OCI-LY1 (cell line): Measurements from ENCODE around the gene HPS3.

Source experiments
- H2AFZ ChIP-seq: fragments of 200-600 bp; sonication (generic), shearing (Covaris generic); 2 replicates; pipeline ENCODE4 v1.6.0; 2014; ENCODE audit warnings: antibody characterized with exemption, mild to moderate bottlenecking, low read length
- H3F3A ChIP-seq: fragments of 200-600 bp; sonication (generic), shearing (Covaris generic); 2 replicates; pipeline ENCODE4 v1.6.0; 2014; ENCODE audit warnings: mild to moderate bottlenecking, antibody characterized with exemption, low read length, moderate library complexity; ENCODE audit not compliant: insufficient read depth
- H3K27ac ChIP-seq: fragments of 200-600 bp; sonication (generic); 2 replicates; pipeline ENCODE4 v1.5.1; 2014; ENCODE audit warnings: low read length, mixed run types, mild to moderate bottlenecking, low read depth; ENCODE audit not compliant: poor library complexity, severe bottlenecking
- H3K27me3 ChIP-seq: fragments of 200-600 bp; sonication (generic); 2 replicates; pipeline ENCODE4 v1.6.0; 2014; ENCODE audit warnings: antibody characterized with exemption, mild to moderate bottlenecking, low read length, moderate library complexity; ENCODE audit not compliant: insufficient read depth
- H3K36me3 ChIP-seq: fragments of 200-600 bp; sonication (generic); 2 replicates; pipeline ENCODE4 v1.6.1; 2014; ENCODE audit warnings: mild to moderate bottlenecking, antibody characterized with exemption, low read length, moderate library complexity, mixed read lengths; ENCODE audit not compliant: insufficient read depth
- H3K4me1 ChIP-seq: fragments of 200-600 bp; sonication (generic); 2 replicates; pipeline ENCODE4 v1.5.1; 2014; ENCODE audit warnings: mild to moderate bottlenecking, low read length, moderate library complexity; ENCODE audit not compliant: insufficient read depth, severe bottlenecking
- H3K4me2 ChIP-seq: fragments of 200-600 bp; sonication (generic), shearing (Covaris generic); 2 replicates; pipeline ENCODE4 v1.6.1; 2014; ENCODE audit warnings: low read length
- H3K4me3 ChIP-seq: fragments of 200-600 bp; sonication (generic); 2 replicates; pipeline ENCODE4 v1.5.1; 2014; ENCODE audit warnings: low read length, low read depth, mild to moderate bottlenecking, mixed read lengths; ENCODE audit not compliant: poor library complexity, severe bottlenecking
- H3K79me2 ChIP-seq: fragments of 200-600 bp; shearing (Covaris generic); 2 replicates; pipeline ENCODE4 v1.6.1; 2016; ENCODE audit warnings: mixed run types, low read length, mixed read lengths; ENCODE audit not compliant: insufficient read depth
- H3K9ac ChIP-seq: fragments of 200-600 bp; sonication (generic), shearing (Covaris generic); 2 replicates; pipeline ENCODE4 v1.6.1; 2014; ENCODE audit warnings: mild to moderate bottlenecking, low read length, mixed read lengths
- H3K9me2 ChIP-seq: fragments of 200-600 bp; sonication (generic), shearing (Covaris generic); 2 replicates; pipeline ENCODE4 v1.6.1; 2014; ENCODE audit warnings: low read depth, mild to moderate bottlenecking, low read length, mixed read lengths
- H3K9me3 ChIP-seq: fragments of 200-600 bp; shearing (Covaris generic); 2 replicates; pipeline ENCODE4 v1.6.1; 2014; ENCODE audit warnings: low read length, mixed read lengths
- H4K20me1 ChIP-seq: fragments of 200-600 bp; sonication (generic), shearing (Covaris generic); 2 replicates; pipeline ENCODE4 v1.6.0; 2016; ENCODE audit warnings: mild to moderate bottlenecking, low read length; ENCODE audit not compliant: insufficient read depth
- CTCF ChIP-seq: fragments of 200-600 bp; sonication (generic), shearing (Covaris generic); IDR thresholded peaks from 2 replicates; pipeline ENCODE4 v1.5.1; 2017; ENCODE audit warnings: mild to moderate bottlenecking, antibody characterized with exemption, low read length, moderate library complexity, mixed read lengths
- EZH2 ChIP-seq: fragments of 200-600 bp; sonication (generic), shearing (Covaris generic); IDR thresholded peaks from 2 replicates; pipeline ENCODE4 v1.8.0; 2017; ENCODE audit warnings: borderline replicate concordance, mixed run types, mild to moderate bottlenecking, antibody characterized with exemption, low read length, moderate library complexity, mixed read lengths

Gene HPS3

GRCh38 chr3:149128821-149129220, 617 bp upstream of the HPS3 start:
- peaks cover 24% of the 10 kb centered on the region for H3K79me2 ChIP-seq
- H3K4me3 ChIP-seq, result peak overlapping the region; percentile 77
- H3K4me1 ChIP-seq, result peaks cover 26% of the 10 kb centered on the region
- H3K36me3 ChIP-seq, result 0 out of 2 replicates have a peak, but pooled peaks cover 5% of the 10 kb centered on the region
- no peak for TF ChIP-seq CTCF
- TF ChIP-seq EZH2, result no peak
- no peaks in the 10 kb centered on the region for H3K9me3 ChIP-seq
- no peak overlapping the region for H3K27ac ChIP-seq
- H3F3A ChIP-seq, result no peaks in the 10 kb centered on the region
- H3K27me3 ChIP-seq, result no peaks in the 10 kb centered on the region
- H4K20me1 ChIP-seq, result no peaks in the 10 kb centered on the region
- H3K9ac ChIP-seq, result peak overlapping the region; percentile 73
- no peaks in the 10 kb centered on the region for H3K9me2 ChIP-seq
- peak overlapping the region; percentile 54 for H2AFZ ChIP-seq
- H3K4me2 ChIP-seq, result peak overlapping the region; percentile 69

- Histone ChIP-seq H3K9me2 (no peaks in the 10 kb centered on the region), H3K79me2 (peaks cover 28% of the 10 kb centered on the region), H3K27ac (peak overlapping the region; percentile 62), H3K36me3 (peaks cover 11% of the 10 kb centered on the region; the same call in 1 of the 2 replicates), H3K9me3 (no peaks in the 10 kb centered on the region), H3K4me2 (peak overlapping the region; percentile 69), H3K4me1 (peaks cover 26% of the 10 kb centered on the region), H3K4me3 (peak overlapping the region; percentile 77), H3F3A (no peaks in the 10 kb centered on the region), H3K27me3 (no peaks in the 10 kb centered on the region), H4K20me1 (no peaks in the 10 kb centered on the region), H2AFZ (no peak overlapping the region), H3K9ac (peak overlapping the region; percentile 73)
- TF ChIP-seq CTCF, result no peak
- TF ChIP-seq EZH2, result no peak
Measured at GRCh38 chr3:149131589-149131988, 2.2 kb downstream of the HPS3 start.

GRCh38 chr3:149134575-149134974, 5.1 kb downstream of the HPS3 start:
- peaks cover 23% of the 10 kb centered on the region for H3K4me1 ChIP-seq
- H2AFZ ChIP-seq, result no peak overlapping the region

More at GRCh38 chr3:149134575-149134974, 5.1 kb downstream of the HPS3 start:
- Histone ChIP-seq H3K27me3 (no peaks in the 10 kb centered on the region), H3F3A (no peaks in the 10 kb centered on the region), H3K4me2 (no peak overlapping the region), H3K9ac (no peak overlapping the region), H3K9me3 (no peaks in the 10 kb centered on the region), H3K36me3 (peaks cover 11% of the 10 kb centered on the region; the same call in 1 of the 2 replicates), H3K79me2 (peaks cover 28% of the 10 kb centered on the region), H3K9me2 (no peaks in the 10 kb centered on the region), H4K20me1 (no peaks in the 10 kb centered on the region), H3K27ac (no peak overlapping the region), H3K4me3 (no peak overlapping the region)
- TF ChIP-seq CTCF, result no peak
- TF ChIP-seq EZH2, result no peak
